Activated T-cell treated with anti-CD3 and anti-CD28 coated beads, Interleukin-2, amount 50 U/mL, for 48 hours (primary cell): ENCODE data around the gene GYS2.
A peak's percentile ranks its signal among the peaks of the same experiment; 100 is the strongest.

Experiments used
- DNase-seq, 2 experiments: peaks; one replicate each; pipeline ENCODE4 v3.0.0-alpha.2; 2020

Gene GYS2

GRCh38 chr12:21501258-21502163 is 103.1 kb downstream of the GYS2 start, which contains the start of the genes GOLT1B and RECQL:
Gene GOLT1B, plus strand, starts transcription at chr12:21501789. Its CDS starts 135 bp downstream, at chr12:21501924.
Gene RECQL, minus strand, starts transcription at chr12:21501635. Its CDS starts 2,065 bp downstream, at chr12:21499570.
- peak; percentile 88 to 90 for DNase-seq

DNA sequence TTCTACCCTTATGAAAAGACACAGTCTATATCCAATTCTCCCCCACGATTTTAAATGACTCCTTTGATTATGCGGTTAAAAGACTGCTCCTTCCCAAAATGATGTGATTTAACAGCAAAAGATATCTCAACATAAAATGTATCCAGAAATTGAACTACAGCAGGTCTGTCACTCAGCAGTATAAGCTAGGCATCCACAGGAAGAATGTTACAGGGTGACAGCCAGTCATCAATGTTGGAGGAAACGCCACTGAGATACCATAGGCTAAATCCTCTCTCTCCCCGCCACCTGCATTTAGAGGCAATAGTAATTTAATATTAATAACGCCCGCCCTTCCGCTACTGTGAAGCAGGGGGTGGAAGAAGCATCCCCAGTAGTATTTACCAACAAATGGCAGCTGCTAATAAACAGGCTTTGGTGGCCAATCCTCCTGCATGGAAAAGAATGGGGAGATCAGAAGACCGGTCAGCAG is 103.8 kb downstream of the GYS2 start:
- no peak for DNase-seq

DNA sequence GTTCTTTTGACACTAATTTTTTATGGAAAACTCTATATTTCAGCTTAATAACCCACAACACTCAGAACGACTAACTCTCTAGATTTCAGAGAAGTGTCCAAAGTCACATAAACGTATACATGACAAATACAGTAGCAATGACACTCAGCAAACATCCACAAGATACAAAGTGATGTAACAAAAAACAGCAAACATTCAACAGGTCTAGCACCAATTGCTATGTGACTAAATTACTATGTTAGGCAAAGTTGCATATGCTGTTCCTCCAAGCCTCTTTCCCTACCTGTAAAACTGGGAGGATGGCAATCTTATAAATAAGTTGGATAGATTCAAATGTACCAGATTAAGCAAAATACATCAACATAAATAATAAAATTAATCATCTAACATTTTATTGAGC is 104.9 kb downstream of the GYS2 start:
- DNase-seq: no peak
